Uterus (tissue), 4 donors: Measurements from ENCODE around the gene MEP1A. TPM values are rescaled to one million over a fixed set of nuclear protein-coding genes. Genes with fewer than 3 reads are reported as not detected.
"Not testable (repeated sequence)": the region's sequence is repeated elsewhere in the genome, so short reads cannot be mapped to it uniquely, and the experiment has no call there.

Experiments
- DNase-seq, 2 donors: peaks; one replicate each; pipeline ENCODE4 v3.0.0-alpha.2; 2019 to 2020
- H3K27ac ChIP-seq, 2 donors: fragments of 200-600 bp; sonication (generic); 1 replicate in 1 of 2; 2 replicates in 1 of 2; pipeline ENCODE4 v1.5.1; 2016 to 2018
- H3K27me3 ChIP-seq, 2 donors: fragments of 200-600 bp; sonication (generic); one replicate each; pipeline ENCODE4 v1.5.1; 2018 to 2019; ENCODE audit warnings: control low read depth in 1 of 2
- H3K36me3 ChIP-seq, 2 donors: fragments of 200-600 bp; sonication (generic); one replicate each; pipeline ENCODE4 v1.5.1; 2019; ENCODE audit warnings: control low read depth in 1 of 2
- H3K4me1 ChIP-seq, 2 donors: fragments of 200-600 bp; sonication (generic); one replicate each; pipeline ENCODE4 v1.5.1; 2018 to 2019; ENCODE audit warnings: control low read depth in 1 of 2
- H3K4me3 ChIP-seq, 2 donors: fragments of 200-600 bp; sonication (generic); 1 replicate in 1 of 2; 2 replicates in 1 of 2; pipeline ENCODE4 v1.5.1; 2018 to 2019; ENCODE audit warnings: mild to moderate bottlenecking in 1 of 2
- H3K9me3 ChIP-seq, 2 donors: fragments of 200-600 bp; sonication (generic); one replicate each; pipeline ENCODE4 v1.5.1; 2019; ENCODE audit warnings: control low read depth in 1 of 2
- CTCF ChIP-seq, 4 experiments: fragments of 200-600 bp in 2 of 4; fragments of 450-650 bp in 2 of 4; sonication (generic) in 2 of 4; IDR thresholded peaks; one replicate each; pipeline ENCODE4 v1.5.1; 2016 to 2019; ENCODE audit warnings: antibody characterized with exemption in 4 of 4, mild to moderate bottlenecking in 2 of 4, moderate library complexity in 1 of 4
- POLR2A ChIP-seq, 2 donors: fragments of 450-650 bp; IDR thresholded peaks; one replicate each; pipeline ENCODE4 v1.6.1; 2016; ENCODE audit warnings: antibody characterized with exemption in 2 of 2, mild to moderate bottlenecking in 1 of 2, moderate library complexity in 1 of 2
- intact Hi-C: fragments of 100-400 bp; cut with DNase I; formaldehyde crosslinking; loops from one replicate; pipeline ENCODE4 v1.15.1; 2023; ENCODE audit warnings: low total_unique reads
- total RNA-seq, 4 donors: library from RNA; depleted of rRNA in 3 of 4; stranded (reverse); fragments of >200 nt in 3 of 4; gene quantifications; one replicate each; pipeline versions ENCODE4 v1.1.0 to v1.2.4, GENCODE V29; 2014 to 2023
- donor health status: DM: yes; HTN: yes; CAD: no.

MEP1A gene
- total RNA-seq, 4 donors from 2014 or later: under 0.01 TPM; not detected in 3

- Histone ChIP-seq H3K9me3 (no peaks in the 10 kb centered on the region), H3K4me1 (no peaks in the 10 kb centered on the region), H3K36me3 (no peaks in the 10 kb centered on the region), H3K27me3 (no peaks in the 10 kb centered on the region), H3K4me3 (no peak overlapping the region), H3K27ac (no peak overlapping the region)
- DNase-seq: no peak
- no peak for TF ChIP-seq CTCF (IDR thresholded peaks at IDR 0.05)
- no peak for TF ChIP-seq POLR2A (IDR thresholded peaks at IDR 0.05)
- intact Hi-C loops: no loop called here
These were observed 28.2 kb upstream of the MEP1A start for GRCh38 chr6:46764961-46765360.

GRCh38 chr6:46772016-46772415 is 21.2 kb upstream of the MEP1A start:
- TF ChIP-seq POLR2A (IDR thresholded peaks at IDR 0.05): no peak
- no peak for TF ChIP-seq CTCF (IDR thresholded peaks at IDR 0.05)
- no peaks in the 10 kb centered on the region for H3K9me3 ChIP-seq
- intact Hi-C loops: no loop called here
- no peak overlapping the region for H3K4me3 ChIP-seq
- no peak overlapping the region for H3K27ac ChIP-seq
- no peaks in the 10 kb centered on the region for H3K4me1 ChIP-seq
- DNase-seq: no peak
- H3K36me3 ChIP-seq: no peaks in the 10 kb centered on the region
- H3K27me3 ChIP-seq: no peaks in the 10 kb centered on the region

- Histone ChIP-seq H3K4me1 (no peaks in the 10 kb centered on the region), H3K36me3 (no peaks in the 10 kb centered on the region), H3K27ac (no peak overlapping the region), H3K9me3 (no peaks in the 10 kb centered on the region), H3K4me3 (no peak overlapping the region), H3K27me3 (no peaks in the 10 kb centered on the region)
- DNase-seq: no peak
- intact Hi-C loops: no loop called here
- TF ChIP-seq CTCF (IDR thresholded peaks at IDR 0.05): no peak
- TF ChIP-seq POLR2A (IDR thresholded peaks at IDR 0.05): no peak
These were observed 20.4 kb upstream of the MEP1A start for GRCh38 chr6:46772762-46773161.

- intact Hi-C loops: no loop called here
- no peak for TF ChIP-seq POLR2A (IDR thresholded peaks at IDR 0.05)
- no peak for TF ChIP-seq CTCF (IDR thresholded peaks at IDR 0.05)
- Histone ChIP-seq H3K4me1 (no peaks in the 10 kb centered on the region), H3K4me3 (no peak overlapping the region), H3K27ac (no peak overlapping the region), H3K27me3 (no peaks in the 10 kb centered on the region), H3K9me3 (no peaks in the 10 kb centered on the region), H3K36me3 (no peaks in the 10 kb centered on the region)
- DNase-seq: no peak
These were observed 19.9 kb upstream of the MEP1A start for GRCh38 chr6:46773201-46773855.

GRCh38 chr6:46774736-46775135 is 18.5 kb upstream of the MEP1A start:
- H3K9me3 ChIP-seq, H3K27me3 ChIP-seq, H3K4me1 ChIP-seq, DNase-seq, H3K36me3 ChIP-seq, H3K4me3 ChIP-seq, H3K27ac ChIP-seq, intact Hi-C loops: not testable (repeated sequence)
